ENCODE measurements around the gene NUP42.

DNA sequence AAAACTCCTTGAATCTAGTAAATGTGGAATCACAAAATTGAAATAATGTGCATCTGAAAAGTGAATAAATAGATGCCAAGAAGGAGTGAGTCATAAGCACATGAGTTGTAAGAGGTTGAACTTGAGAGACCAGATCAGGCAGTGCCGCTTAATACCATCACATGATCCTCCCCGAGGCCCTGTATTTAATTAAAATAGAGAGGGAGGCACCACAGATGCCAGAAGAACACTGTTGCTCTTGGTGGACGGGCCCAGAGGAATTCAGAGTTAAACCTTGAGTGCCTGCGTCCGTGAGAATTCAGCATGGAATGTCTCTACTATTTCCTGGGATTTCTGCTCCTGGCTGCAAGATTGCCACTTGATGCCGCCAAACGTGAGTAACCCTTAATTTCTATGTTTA is 64.7 kb downstream of the NUP42 start, which contains the start of gene GPNMB:
- TF ChIP-seq, protein P1, sequence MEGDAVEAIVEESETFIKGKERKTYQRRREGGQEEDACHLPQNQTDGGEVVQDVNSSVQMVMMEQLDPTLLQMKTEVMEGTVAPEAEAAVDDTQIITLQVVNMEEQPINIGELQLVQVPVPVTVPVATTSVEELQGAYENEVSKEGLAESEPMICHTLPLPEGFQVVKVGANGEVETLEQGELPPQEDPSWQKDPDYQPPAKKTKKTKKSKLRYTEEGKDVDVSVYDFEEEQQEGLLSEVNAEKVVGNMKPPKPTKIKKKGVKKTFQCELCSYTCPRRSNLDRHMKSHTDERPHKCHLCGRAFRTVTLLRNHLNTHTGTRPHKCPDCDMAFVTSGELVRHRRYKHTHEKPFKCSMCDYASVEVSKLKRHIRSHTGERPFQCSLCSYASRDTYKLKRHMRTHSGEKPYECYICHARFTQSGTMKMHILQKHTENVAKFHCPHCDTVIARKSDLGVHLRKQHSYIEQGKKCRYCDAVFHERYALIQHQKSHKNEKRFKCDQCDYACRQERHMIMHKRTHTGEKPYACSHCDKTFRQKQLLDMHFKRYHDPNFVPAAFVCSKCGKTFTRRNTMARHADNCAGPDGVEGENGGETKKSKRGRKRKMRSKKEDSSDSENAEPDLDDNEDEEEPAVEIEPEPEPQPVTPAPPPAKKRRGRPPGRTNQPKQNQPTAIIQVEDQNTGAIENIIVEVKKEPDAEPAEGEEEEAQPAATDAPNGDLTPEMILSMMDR (IDR thresholded peaks at IDR 0.05 in 8 of 11, conservative IDR thresholded peaks at IDR 0.05 in 3 of 11), result no peak
- no peak for TF ChIP-seq POLR2A (IDR thresholded peaks at IDR 0.05)

All from spleen (tissue), 7 donors.